Anterior cingulate cortex (tissue), 58 donors: ENCODE results near the gene PCAT6.
"Not testable (repeated sequence)": the region's sequence is repeated elsewhere in the genome, so short reads cannot be mapped to it uniquely, and the experiment has no call there.

Experiments
- DNase-seq, 58 donors: peaks; one replicate each; lab custom pipeline; 2025; lab: John Stamatoyannopoulos, UW

PCAT6 gene

GRCh38 chr1:202810615-202811295, at the start of gene PCAT6:
Gene PCAT6 (plus strand): TSS chr1:202810954.
- DNase-seq, result peak; percentile 62 to 96 (median 91)

- DNase-seq, result no peak
These were observed 48.7 kb upstream of the PCAT6 start for GRCh38 chr1:202762019-202762418.

DNA sequence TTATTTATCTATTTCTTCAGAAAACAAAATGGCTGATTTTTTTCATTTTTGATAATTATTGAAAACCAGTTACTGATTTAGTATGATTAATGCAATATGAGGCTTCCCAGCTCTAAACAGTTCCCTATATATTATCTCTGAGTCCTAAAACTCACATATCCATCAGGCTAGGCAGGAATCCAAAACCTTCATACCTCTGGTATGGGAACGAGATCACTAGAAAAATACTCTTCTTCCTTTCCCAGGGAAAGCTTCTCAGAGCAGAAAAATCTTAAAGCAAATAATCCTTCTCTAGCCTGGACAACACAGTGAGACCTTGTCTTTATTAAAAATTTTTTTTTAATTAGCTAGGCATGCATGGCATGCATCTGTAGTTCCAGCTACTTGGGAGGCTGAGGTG, 45.0 kb upstream of the PCAT6 start:
- no peak for DNase-seq

GRCh38 chr1:202770135-202770534, 40.6 kb upstream of the PCAT6 start:
- DNase-seq, result no peak

GRCh38 chr1:202781180-202781579, 29.6 kb upstream of the PCAT6 start:
- DNase-seq, result no peak

DNA sequence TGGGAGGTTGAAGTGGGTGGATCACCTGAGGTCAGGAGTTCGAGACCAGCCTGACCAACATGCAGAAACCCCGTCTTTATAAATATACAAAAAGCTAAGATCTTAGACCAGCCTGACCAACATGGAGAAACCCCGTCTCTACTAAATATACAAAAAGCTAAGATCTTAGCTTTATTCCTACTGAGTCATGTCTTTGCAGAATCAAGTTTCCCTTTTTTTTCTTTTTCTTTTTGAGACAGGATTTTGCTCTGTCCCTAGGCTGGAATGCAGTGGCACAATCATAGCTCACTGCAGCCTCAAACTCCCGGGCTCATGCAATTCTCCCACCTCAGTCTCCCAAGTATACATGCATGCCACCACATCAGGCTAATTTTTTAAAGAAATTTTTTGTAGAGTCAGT, 23.9 kb upstream of the PCAT6 start:
- no peak for DNase-seq

DNA sequence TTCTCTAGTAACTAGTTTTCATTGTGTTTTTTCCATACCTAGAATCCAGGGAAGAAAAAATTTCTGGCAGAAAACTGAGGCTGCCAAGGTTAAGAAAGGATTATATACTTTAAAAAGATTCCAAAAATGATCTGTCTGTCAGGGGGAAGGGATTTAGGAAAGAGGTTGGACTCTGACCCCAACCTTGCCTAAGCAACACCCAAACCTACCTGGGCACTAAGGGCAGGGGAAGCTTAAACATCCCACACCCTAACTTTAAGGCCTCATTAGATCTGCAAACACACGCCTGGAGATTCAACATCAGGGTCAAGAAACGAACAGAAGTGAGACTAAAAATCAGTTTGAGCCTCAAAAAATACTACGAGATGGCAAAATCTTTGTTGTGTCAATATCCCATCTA, 22.0 kb upstream of the PCAT6 start:
- no peak for DNase-seq

- no peak for DNase-seq
These were observed 19.5 kb upstream of the PCAT6 start for GRCh38 chr1:202791077-202791747.

DNA sequence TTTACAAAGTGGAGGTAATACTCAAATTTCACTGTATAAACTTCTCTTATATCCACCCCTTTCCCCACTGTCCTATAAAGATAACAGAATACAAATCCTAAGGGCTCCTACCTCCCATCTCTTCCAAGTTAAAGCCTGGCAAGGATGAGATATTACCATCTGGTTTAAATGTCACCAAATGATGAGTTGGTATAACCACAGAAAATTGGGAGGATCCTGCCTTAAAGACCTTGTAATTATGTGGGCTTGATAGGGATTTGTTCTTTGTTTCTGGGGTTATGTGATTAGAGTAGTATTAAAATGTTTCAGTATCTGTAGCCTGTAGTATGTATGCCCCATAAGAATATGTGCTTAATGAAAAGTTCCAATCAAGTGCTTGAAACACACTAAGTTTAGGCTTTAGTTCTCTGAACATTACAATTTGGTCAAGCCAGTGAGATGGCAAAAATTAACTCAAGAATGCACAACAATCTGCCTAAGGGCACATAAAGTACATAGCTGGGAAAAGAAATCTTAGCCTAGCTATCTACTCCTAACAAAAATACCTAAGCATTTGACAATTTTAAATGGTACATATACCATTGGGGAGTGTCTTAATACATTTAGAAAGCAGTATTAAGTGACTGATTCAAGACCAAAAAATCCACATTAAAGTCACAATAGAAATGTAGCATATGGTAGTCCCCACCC, 16.6 kb upstream of the PCAT6 start:
- no peak for DNase-seq

- DNase-seq, result not testable (repeated sequence)
These were observed 15.8 kb upstream of the PCAT6 start for GRCh38 chr1:202794931-202795330.

GRCh38 chr1:202796670-202797069, 14.1 kb upstream of the PCAT6 start:
- DNase-seq, result no peak

- no peak for DNase-seq
These were observed 12.5 kb upstream of the PCAT6 start for GRCh38 chr1:202798260-202798659.

GRCh38 chr1:202798792-202799331, 11.9 kb upstream of the PCAT6 start:
- no peak for DNase-seq

DNA sequence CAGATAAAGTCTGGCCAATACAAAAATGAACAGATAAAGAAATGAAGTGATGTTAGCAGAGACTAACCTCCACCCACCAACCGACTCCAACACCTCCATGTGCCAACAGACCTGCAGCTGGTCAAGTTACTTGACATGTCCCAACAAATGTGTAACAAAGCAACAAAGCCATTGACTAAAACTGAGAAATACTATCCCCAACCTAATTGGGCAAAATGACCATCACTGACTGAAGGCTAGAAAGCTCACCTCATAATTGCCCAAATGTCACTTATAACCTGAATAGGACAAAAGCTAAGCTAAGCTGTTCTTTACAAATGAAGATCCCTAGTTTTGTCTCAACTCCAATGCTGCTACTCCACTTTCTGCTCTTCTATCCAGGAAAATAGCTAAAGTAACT, 10.0 kb upstream of the PCAT6 start:
- no peak for DNase-seq

GRCh38 chr1:202801175-202801574, 9.6 kb upstream of the PCAT6 start:
- no peak for DNase-seq

DNA sequence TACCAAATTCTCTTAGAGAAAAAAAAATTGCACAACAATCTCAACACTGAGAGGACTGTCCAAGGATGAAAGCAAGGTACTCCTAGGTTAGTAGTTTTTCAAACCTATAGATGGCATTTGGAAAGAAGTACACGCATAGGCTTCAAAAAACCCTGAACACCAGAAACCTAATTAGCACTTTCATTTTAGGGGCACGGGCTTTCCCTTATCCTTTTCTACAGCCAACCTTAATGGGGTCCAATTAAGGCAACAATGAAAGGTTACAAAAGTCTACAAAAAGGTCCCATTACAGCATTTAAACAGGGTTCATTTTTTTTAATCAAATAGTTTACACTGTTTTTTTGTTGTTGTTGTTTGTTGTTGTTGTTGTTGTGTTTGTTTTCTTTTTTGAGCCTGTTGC, 8.7 kb upstream of the PCAT6 start:
- DNase-seq, result no peak

GRCh38 chr1:202802998-202803932, 7.5 kb upstream of the PCAT6 start:
- no peak for DNase-seq

- DNase-seq, result no peak
These were observed 6.6 kb upstream of the PCAT6 start for GRCh38 chr1:202804126-202804525.

- no peak for DNase-seq
These were observed 4.6 kb upstream of the PCAT6 start for GRCh38 chr1:202805886-202806844.
